Keratinocyte (primary cell): ENCODE measurements around the gene CTAG1A. TPM values are rescaled to one million over a fixed set of nuclear protein-coding genes. Genes with fewer than 3 reads are reported as not detected.

Source experiments
- DNase-seq: peaks from one replicate; pipeline ENCODE4 v3.0.0-alpha.2; 2011; ENCODE audit warnings: low read depth, missing footprints, low spot score
- FAIRE-seq: peaks from 2 replicates; lab custom pipeline; 2011; peaks lifted over from hg19 to GRCh38; lab: Jason Lieb, UNC
- H2AFZ ChIP-seq: 2 replicates; pipeline ENCODE4 v1.6.0; 2012; ENCODE audit warnings: low read length, control low read depth, inconsistent platforms; ENCODE audit not compliant: control insufficient read depth
- H3K27ac ChIP-seq: 2 replicates; pipeline ENCODE4 v1.5.1; 2011; ENCODE audit warnings: low read length; ENCODE audit not compliant: control insufficient read depth, insufficient read depth
- H3K27me3 ChIP-seq: 3 replicates; pipeline ENCODE4 v1.6.0; 2011; ENCODE audit warnings: low read length; ENCODE audit not compliant: control insufficient read depth, insufficient read depth; ENCODE audit errors: extremely low read depth
- H3K36me3 ChIP-seq, 2 experiments: 2 replicates in 1 of 2; 3 replicates in 1 of 2; pipeline ENCODE4 v1.5.1; 2011; ENCODE audit warnings: low read length in 2 of 2, mild to moderate bottlenecking in 1 of 2; ENCODE audit not compliant: control insufficient read depth in 2 of 2, insufficient read depth in 2 of 2; ENCODE audit errors: extremely low read depth in 1 of 2
- H3K4me1 ChIP-seq: 3 replicates; pipeline ENCODE4 v1.5.1; 2011; ENCODE audit warnings: low read length; ENCODE audit not compliant: control insufficient read depth, insufficient read depth; ENCODE audit errors: extremely low read depth
- H3K4me2 ChIP-seq: 3 replicates; pipeline ENCODE4 v1.6.0; 2011; ENCODE audit warnings: low read depth, low read length; ENCODE audit not compliant: control insufficient read depth, insufficient read depth; ENCODE audit errors: extremely low read depth
- H3K4me3 ChIP-seq, 3 experiments: fragments of 200-600 bp in 1 of 3; sonication (generic) in 1 of 3; 2 replicates in 2 of 3; 3 replicates in 1 of 3; pipeline ENCODE4 v1.5.1; 2011 to 2016; ENCODE audit warnings: low read length in 3 of 3, mild to moderate bottlenecking in 3 of 3, control low read depth in 2 of 3, inconsistent platforms in 1 of 3, low read depth in 1 of 3, mixed read lengths in 1 of 3, mixed run types in 1 of 3, moderate library complexity in 1 of 3; ENCODE audit not compliant: control insufficient read depth in 2 of 3, insufficient read depth in 2 of 3; ENCODE audit errors: extremely low read depth in 1 of 3
- H3K79me2 ChIP-seq: 2 replicates; pipeline ENCODE4 v1.6.0; 2012; ENCODE audit warnings: low read length; ENCODE audit not compliant: control insufficient read depth, insufficient read depth
- H3K9ac ChIP-seq: 3 replicates; pipeline ENCODE4 v1.6.0; 2011; ENCODE audit warnings: low read length; ENCODE audit not compliant: control insufficient read depth, insufficient read depth; ENCODE audit errors: extremely low read depth
- H3K9me1 ChIP-seq: 3 replicates; pipeline ENCODE4 v1.6.0; 2011; ENCODE audit warnings: low read length; ENCODE audit not compliant: control insufficient read depth, insufficient read depth; ENCODE audit errors: extremely low read depth
- H3K9me3 ChIP-seq: 2 replicates; pipeline ENCODE4 v1.5.1; 2012; ENCODE audit warnings: low read depth, low read length; ENCODE audit not compliant: control insufficient read depth
- H4K20me1 ChIP-seq: 3 replicates; pipeline ENCODE4 v1.6.0; 2011; ENCODE audit warnings: low read length; ENCODE audit not compliant: control insufficient read depth, insufficient read depth; ENCODE audit errors: extremely low read depth
- CTCF ChIP-seq, 3 experiments: IDR thresholded peaks in 1 of 3; conservative IDR thresholded peaks in 1 of 3; optimal IDR thresholded peaks in 1 of 3; 2 replicates in 2 of 3; 3 replicates in 1 of 3; pipeline versions ENCODE3 to v1.5.1; 2011; ENCODE audit warnings: low read length in 3 of 3, mild to moderate bottlenecking in 3 of 3, moderate library complexity in 2 of 3, control low read depth in 1 of 3, inconsistent platforms in 1 of 3; ENCODE audit not compliant: insufficient read depth in 2 of 3; ENCODE audit errors: extremely low read depth in 1 of 3
- EZH2 ChIP-seq: IDR thresholded peaks from one replicate; pipeline ENCODE4 v1.6.1; 2012; ENCODE audit warnings: inconsistent platforms, mild to moderate bottlenecking, low read length, moderate library complexity
- dilution Hi-C: fragments of 300-500 bp; cut with MboI; formaldehyde crosslinking; loops from one replicate; pipeline ENCODE4 v1.7.0; 2020; ENCODE audit warnings: low sequenced_read_pairs; ENCODE audit not compliant: extremely low pct_ligation_motif_present
- polyA plus RNA-seq, 5 experiments: library from polyadenylated mRNA; depleted of rRNA in 3 of 5; stranded (reverse) in 3 of 5; stranded (forward) in 1 of 5; unstranded in 1 of 5; fragments of >200 nt; gene quantifications; 1 replicate in 1 of 5; 2 replicates in 3 of 5; 3 replicates in 1 of 5; pipeline versions ENCODE4 v1.2.1 to v1.2.3, GENCODE V29; 2011 to 2012; ENCODE audit warnings: missing spikeins in 2 of 5, low read depth in 1 of 5, low replicate concordance in 1 of 5

CTAG1A gene
- polyA plus RNA-seq, 1 donor (not counting 4 experiments of a cell fraction or from before 2014, with no cell fraction given), result not detected

GRCh38 chrX:154603438-154604430, 18.8 kb downstream of the CTAG1A start:
- no peak overlapping the region for H2AFZ ChIP-seq
- H3K27me3 ChIP-seq, result no peaks in the 10 kb centered on the region
- dilution Hi-C loops, result no loop called here
- no peaks in the 10 kb centered on the region for H3K9me1 ChIP-seq
- DNase-seq, result no peak
- peak overlapping the region; percentile 47 for H3K4me2 ChIP-seq
- peak; percentile 91 for FAIRE-seq
- no peak overlapping the region for H3K4me3 ChIP-seq
- TF ChIP-seq CTCF (optimal IDR thresholded peaks at IDR 0.05 in 1 of 3, IDR thresholded peaks at IDR 0.05 in 1 of 3, conservative IDR thresholded peaks at IDR 0.05 in 1 of 3; ENCODE audit: extremely low read depth in 1 of 3, insufficient read depth in 2 of 3, low read length in 3 of 3), result no peak
- no peak for TF ChIP-seq EZH2
- H3K4me1 ChIP-seq, result peaks cover 23% of the 10 kb centered on the region
- peaks cover 2% of the 10 kb centered on the region for H3K9me3 ChIP-seq
- no peak overlapping the region for H3K9ac ChIP-seq
- H4K20me1 ChIP-seq, result no peaks in the 10 kb centered on the region
- peak overlapping the region; percentile 23 for H3K27ac ChIP-seq
- no peaks in the 10 kb centered on the region for H3K36me3 ChIP-seq
- no peaks in the 10 kb centered on the region for H3K79me2 ChIP-seq

GRCh38 chrX:154605566-154605965, 20.6 kb downstream of the CTAG1A start:
- dilution Hi-C loops, result no loop called here
- no peaks in the 10 kb centered on the region for H3K27me3 ChIP-seq

More at GRCh38 chrX:154605566-154605965, 20.6 kb downstream of the CTAG1A start:
- H3K9me3 ChIP-seq, result no peaks in the 10 kb centered on the region
- TF ChIP-seq EZH2 (no peak), CTCF (optimal IDR thresholded peaks at IDR 0.05 in 1 of 3, IDR thresholded peaks at IDR 0.05 in 1 of 3, conservative IDR thresholded peaks at IDR 0.05 in 1 of 3; ENCODE audit: extremely low read depth in 1 of 3, insufficient read depth in 2 of 3, low read length in 3 of 3) (no peak)
- no peak overlapping the region for H3K27ac ChIP-seq
- H2AFZ ChIP-seq, result no peak overlapping the region
- H3K9ac ChIP-seq, result no peak overlapping the region
- H3K9me1 ChIP-seq, result no peaks in the 10 kb centered on the region
- no peaks in the 10 kb centered on the region for H3K36me3 ChIP-seq
- DNase-seq (no peak), FAIRE-seq (no peak)
- H3K4me1 ChIP-seq, result peaks cover 20% of the 10 kb centered on the region
- H4K20me1 ChIP-seq, result no peaks in the 10 kb centered on the region
- H3K4me2 ChIP-seq, result no peak overlapping the region
- no peak overlapping the region for H3K4me3 ChIP-seq
- H3K79me2 ChIP-seq, result no peaks in the 10 kb centered on the region
